Lower leg skin (tissue), 3 donors: Measurements from ENCODE around the gene TRUB1.

Experiments used
- CTCF ChIP-seq, 3 donors: fragments of 450-650 bp; IDR thresholded peaks; one replicate each; pipeline ENCODE4 v1.5.1; 2016; ENCODE audit warnings: antibody characterized with exemption in 3 of 3, mild to moderate bottlenecking in 3 of 3, moderate library complexity in 2 of 3
- POLR2A ChIP-seq, 2 donors: fragments of 450-650 bp; IDR thresholded peaks; one replicate each; pipeline ENCODE4 v1.6.1; 2016 to 2017; ENCODE audit warnings: antibody characterized with exemption in 2 of 2, mild to moderate bottlenecking in 1 of 2, moderate library complexity in 1 of 2

- no peak for TF ChIP-seq CTCF (IDR thresholded peaks at IDR 0.05)
- TF ChIP-seq POLR2A (IDR thresholded peaks at IDR 0.05) = no peak
Measured at GRCh38 chr10:114963908-114964307, 25.9 kb downstream of the TRUB1 start.
